ENCODE data around the gene MYO7B. TPM values are rescaled to one million over a fixed set of nuclear protein-coding genes. Genes with fewer than 3 reads are reported as not detected.

MYO7B gene
- total RNA-seq, 2 experiments from 2014 or later, result 0.26 TPM; not detected in 1

GRCh38 chr2:127609818-127610217 lies 74.3 kb downstream of the MYO7B start:
- Mint-ChIP-seq H3K4me3 (no peak overlapping the region), H3K4me1 (no peaks in the 10 kb centered on the region), H3K36me3 (no peaks in the 10 kb centered on the region), H3K27ac (no peak overlapping the region), H3K27me3 (peaks cover 24% of the 10 kb centered on the region), H3K9me3 (ENCODE audit: low read depth) (no peaks in the 10 kb centered on the region)
- DNase-seq, result no peak
- ATAC-seq, result no peak
- CTCF ChIA-PET, result interaction anchor here (1.1 kb wide), 1 partner anchor 40 kb away, joined by 3 read pairs; no protein-coding TSS in a partner anchor

DNA sequence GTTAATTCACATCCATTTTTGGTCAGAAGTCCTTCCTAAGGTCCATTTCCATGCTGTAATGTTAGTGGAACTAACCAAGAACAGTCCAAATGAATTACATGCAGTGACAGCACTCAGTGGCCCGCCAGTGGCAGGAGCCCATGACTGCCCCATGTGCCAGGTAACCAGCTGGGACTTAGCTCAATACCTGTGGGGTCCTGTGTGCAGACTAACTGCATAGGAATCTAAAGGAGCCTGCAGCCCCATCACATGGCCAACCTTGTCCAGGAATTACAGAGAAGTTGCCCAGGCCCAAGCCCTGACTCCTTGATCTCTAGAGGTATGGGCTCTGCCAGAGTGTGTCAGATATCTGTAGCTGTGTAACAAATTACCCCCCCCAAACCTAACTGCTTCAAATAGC lies 75.1 kb downstream of the MYO7B start:
- ATAC-seq (no peak), DNase-seq (no peak)
- no peaks in the 10 kb centered on the region for H3K36me3 Mint-ChIP-seq
- H3K27me3 Mint-ChIP-seq, result peaks cover 30% of the 10 kb centered on the region
- no peaks in the 10 kb centered on the region for H3K4me1 Mint-ChIP-seq
- no peak overlapping the region for H3K27ac Mint-ChIP-seq
- CTCF ChIA-PET, result interaction anchor here (1.1 kb wide), 1 partner anchor 39 kb away, joined by 3 read pairs; no protein-coding TSS in a partner anchor
- H3K4me3 Mint-ChIP-seq, result no peak overlapping the region
- no peaks in the 10 kb centered on the region for H3K9me3 Mint-ChIP-seq (ENCODE audit: low read depth)

- no peak overlapping the region for H3K27ac Mint-ChIP-seq
- ATAC-seq, result no peak
- H3K4me1 Mint-ChIP-seq, result peaks cover 7% of the 10 kb centered on the region
- CTCF ChIA-PET, result no interaction called here
- no peaks in the 10 kb centered on the region for H3K36me3 Mint-ChIP-seq
- H3K27me3 Mint-ChIP-seq, result peaks cover 38% of the 10 kb centered on the region
- H3K9me3 Mint-ChIP-seq (ENCODE audit: low read depth), result no peaks in the 10 kb centered on the region
- H3K4me3 Mint-ChIP-seq, result no peak overlapping the region
- DNase-seq, result no peak
These were observed 75.8 kb downstream of the MYO7B start for GRCh38 chr2:127611076-127611925.

- Mint-ChIP-seq H3K27ac (no peak overlapping the region), H3K4me3 (no peak overlapping the region), H3K4me1 (peaks cover 9% of the 10 kb centered on the region), H3K9me3 (ENCODE audit: low read depth) (no peaks in the 10 kb centered on the region), H3K36me3 (no peaks in the 10 kb centered on the region), H3K27me3 (peaks cover 47% of the 10 kb centered on the region)
- CTCF ChIA-PET, result no interaction called here
- ATAC-seq, result no peak
- DNase-seq, result no peak
These were observed 76.8 kb downstream of the MYO7B start for GRCh38 chr2:127612111-127612822.

GRCh38 chr2:127614246-127614645 lies 78.8 kb downstream of the MYO7B start:
- CTCF ChIA-PET, result interaction anchor here (1.1 kb wide), 1 partner anchor 36 kb away, joined by 6 read pairs; no protein-coding TSS in a partner anchor
- H3K27ac Mint-ChIP-seq, result no peak overlapping the region
- ATAC-seq, result no peak
- no peak for DNase-seq
- no peaks in the 10 kb centered on the region for H3K36me3 Mint-ChIP-seq
- peaks cover 52% of the 10 kb centered on the region for H3K27me3 Mint-ChIP-seq
- no peaks in the 10 kb centered on the region for H3K9me3 Mint-ChIP-seq (ENCODE audit: low read depth)
- H3K4me1 Mint-ChIP-seq, result peaks cover 9% of the 10 kb centered on the region
- no peak overlapping the region for H3K4me3 Mint-ChIP-seq

DNA sequence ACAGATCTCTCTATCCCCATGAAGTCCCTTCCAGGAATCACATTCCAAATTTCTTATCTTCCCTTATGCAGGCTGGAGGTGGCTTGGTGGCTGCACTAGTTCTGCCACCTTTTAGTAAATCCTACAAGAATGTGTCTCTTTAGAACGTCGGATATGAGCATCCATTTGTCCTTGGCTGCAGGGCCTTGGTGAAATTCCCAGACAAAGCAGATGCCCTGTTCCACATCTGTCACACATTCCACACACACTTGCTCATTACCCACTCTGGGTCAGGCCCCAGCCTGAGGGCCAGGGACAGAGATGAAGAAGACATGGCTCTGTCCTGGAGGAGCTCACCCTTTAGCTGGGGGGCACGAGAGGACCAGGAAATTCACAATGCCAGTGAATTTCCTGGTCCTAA lies 79.2 kb downstream of the MYO7B start:
- CTCF ChIA-PET, result interaction anchor here (1.6 kb wide), 1 partner anchor 10 kb away, joined by 5 read pairs; no protein-coding TSS in a partner anchor
- DNase-seq (no peak), ATAC-seq (no peak)
- Mint-ChIP-seq H3K27ac (no peak overlapping the region), H3K36me3 (no peaks in the 10 kb centered on the region), H3K27me3 (peaks cover 49% of the 10 kb centered on the region), H3K4me1 (peaks cover 9% of the 10 kb centered on the region), H3K9me3 (ENCODE audit: low read depth) (no peaks in the 10 kb centered on the region), H3K4me3 (no peak overlapping the region)

DNA sequence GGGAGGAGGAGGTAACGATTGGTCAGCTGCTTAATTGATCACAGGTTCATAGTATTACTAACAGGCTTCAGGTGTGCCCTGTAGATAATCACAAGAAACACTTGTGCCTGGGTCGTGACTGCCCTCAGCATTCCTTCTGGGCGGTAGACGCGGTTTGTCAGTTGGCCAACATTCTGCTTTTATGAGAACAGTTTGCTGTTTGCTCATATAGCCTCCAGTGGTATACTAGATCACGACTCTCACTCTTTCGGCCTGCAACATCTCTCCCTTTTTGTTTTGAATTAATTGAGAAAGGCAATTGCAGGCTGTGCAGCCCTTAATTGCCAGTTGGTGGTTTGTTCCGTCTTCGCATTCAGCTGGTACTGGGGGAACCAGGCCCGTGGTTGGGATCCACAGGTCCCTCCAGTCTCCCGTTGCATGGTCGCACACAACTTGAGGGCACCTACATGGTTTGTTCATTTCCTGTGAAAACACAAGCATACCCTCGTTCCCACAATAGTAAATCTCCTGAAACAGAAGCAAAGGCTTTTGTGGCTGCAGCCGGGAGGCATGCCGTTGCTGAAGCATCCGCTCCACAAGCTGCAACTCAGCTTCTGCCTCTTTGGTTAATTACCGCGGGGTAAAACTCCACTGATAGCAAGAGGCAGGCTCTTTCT lies 80.2 kb downstream of the MYO7B start:
- DNase-seq (no peak), ATAC-seq (no peak)
- H3K9me3 Mint-ChIP-seq (ENCODE audit: low read depth), result no peaks in the 10 kb centered on the region
- H3K36me3 Mint-ChIP-seq, result no peaks in the 10 kb centered on the region
- H3K27ac Mint-ChIP-seq, result no peak overlapping the region
- H3K4me3 Mint-ChIP-seq, result no peak overlapping the region
- H3K27me3 Mint-ChIP-seq, result peaks cover 48% of the 10 kb centered on the region
- H3K4me1 Mint-ChIP-seq, result peaks cover 9% of the 10 kb centered on the region
- CTCF ChIA-PET, result interaction anchor here (0.8 to 1.6 kb wide), 2 partner anchors 9 to 25 kb away, joined by 3 to 5 read pairs; no protein-coding TSS in a partner anchor

DNA sequence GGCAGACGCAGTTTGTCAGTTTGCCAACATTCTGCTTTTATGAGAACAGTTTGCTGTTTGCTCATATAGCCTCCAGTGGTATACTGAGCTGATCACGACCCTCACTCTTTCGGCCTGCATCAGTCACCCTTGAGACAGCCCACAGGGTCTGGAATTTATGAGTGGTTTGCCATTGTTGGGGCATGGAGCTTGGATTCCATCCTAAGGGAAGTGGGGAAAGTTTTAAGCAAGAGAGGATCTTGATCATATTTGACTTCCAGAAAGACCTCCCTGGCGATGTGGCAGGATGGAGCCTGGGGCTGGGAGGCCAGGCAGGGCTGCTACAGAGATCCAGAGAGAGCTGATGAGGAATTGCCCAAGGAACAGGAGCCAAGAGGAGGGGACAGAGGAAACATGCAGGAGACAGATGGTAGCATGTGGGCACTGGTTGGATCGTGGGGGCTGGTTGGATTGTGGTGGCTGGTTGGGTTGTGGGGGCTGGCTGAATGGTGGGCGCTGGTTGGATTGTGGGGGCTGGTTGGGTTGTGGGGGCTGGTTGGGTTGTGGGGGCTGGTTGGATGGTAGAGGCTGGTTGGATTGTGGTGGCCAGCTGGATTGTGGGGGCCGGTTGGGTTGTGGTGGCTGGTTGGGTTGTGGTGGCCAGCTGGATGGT lies 83.2 kb downstream of the MYO7B start:
- no peak overlapping the region for H3K27ac Mint-ChIP-seq
- CTCF ChIA-PET, result no interaction called here

DNA sequence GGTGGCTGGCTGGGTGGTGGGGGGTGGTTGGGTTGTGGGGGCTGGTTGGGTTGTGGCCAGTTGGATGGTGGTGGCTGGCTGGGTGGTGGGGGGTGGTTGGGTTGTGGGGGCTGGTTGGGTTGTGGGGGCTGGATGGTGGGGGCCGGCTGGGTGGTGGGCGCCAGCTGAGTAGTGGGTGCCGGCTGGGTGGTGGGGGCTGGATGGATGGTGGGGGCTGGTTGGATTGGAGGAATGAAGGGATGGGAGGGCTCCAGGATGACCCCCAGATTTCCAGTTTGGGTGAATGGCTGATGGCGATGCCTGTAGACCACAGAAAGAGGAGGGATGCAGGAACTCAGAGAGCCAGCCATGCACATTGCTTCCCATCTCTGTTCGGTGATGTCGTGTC lies 83.7 kb downstream of the MYO7B start:
- no peak overlapping the region for H3K4me3 Mint-ChIP-seq
- no peaks in the 10 kb centered on the region for H3K36me3 Mint-ChIP-seq
- CTCF ChIA-PET, result no interaction called here
- peaks cover 9% of the 10 kb centered on the region for H3K4me1 Mint-ChIP-seq
- H3K27ac Mint-ChIP-seq, result no peak overlapping the region
- no peaks in the 10 kb centered on the region for H3K9me3 Mint-ChIP-seq (ENCODE audit: low read depth)
- DNase-seq (no peak), ATAC-seq (no peak)
- H3K27me3 Mint-ChIP-seq, result peaks cover 34% of the 10 kb centered on the region

More for the DNA sequence above, 83.2 kb downstream of the MYO7B start:
- Mint-ChIP-seq H3K4me3 (no peak overlapping the region), H3K27me3 (peaks cover 38% of the 10 kb centered on the region), H3K4me1 (peaks cover 9% of the 10 kb centered on the region), H3K36me3 (no peaks in the 10 kb centered on the region), H3K9me3 (ENCODE audit: low read depth) (no peaks in the 10 kb centered on the region)
- DNase-seq, result no peak
- ATAC-seq, result no peak

DNA sequence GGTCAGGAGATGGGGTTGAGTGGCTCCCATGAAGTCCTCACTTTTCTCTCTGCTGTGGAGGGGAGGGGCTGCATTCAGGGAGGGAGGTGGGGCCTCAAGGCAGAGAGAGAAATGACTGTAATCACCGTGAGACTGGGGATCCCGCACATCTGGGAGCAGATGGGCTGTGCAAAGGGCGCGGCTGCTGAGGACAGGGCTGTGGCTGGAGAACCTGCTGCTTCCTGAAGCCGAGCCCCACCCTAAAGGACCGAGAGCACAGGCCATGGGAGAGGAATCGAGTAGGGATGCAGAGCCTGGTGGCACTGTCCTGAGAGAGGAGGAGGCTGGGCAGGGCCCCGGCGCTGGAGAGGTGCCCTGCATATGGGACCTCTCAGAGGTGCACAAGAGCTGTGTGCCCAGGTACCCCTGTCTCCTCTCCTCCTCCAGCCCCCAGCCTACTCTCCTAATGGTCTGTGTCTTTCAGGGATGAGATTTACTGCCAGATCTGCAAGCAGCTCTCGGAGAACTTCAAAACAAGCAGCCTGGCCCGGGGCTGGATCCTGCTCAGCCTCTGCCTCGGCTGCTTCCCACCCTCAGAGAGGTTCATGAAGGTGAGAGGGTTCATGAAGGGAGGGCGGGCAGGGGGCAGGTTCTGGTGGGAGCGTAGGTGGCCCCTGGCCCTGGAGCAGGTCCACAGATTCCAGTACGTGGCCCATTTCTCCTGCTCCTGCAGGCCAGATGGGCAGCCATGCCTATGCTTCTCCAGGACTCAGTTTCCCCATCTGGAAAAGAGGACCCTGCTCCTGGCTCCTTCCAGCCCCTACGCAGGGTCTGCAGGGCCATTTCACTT lies 84.6 kb downstream of the MYO7B start:
- H3K4me3 Mint-ChIP-seq, result no peak overlapping the region
- H3K27me3 Mint-ChIP-seq, result peaks cover 25% of the 10 kb centered on the region
- CTCF ChIA-PET, result no interaction called here
- no peaks in the 10 kb centered on the region for H3K9me3 Mint-ChIP-seq (ENCODE audit: low read depth)
- no peak for ATAC-seq
- H3K27ac Mint-ChIP-seq, result no peak overlapping the region
- peaks cover 9% of the 10 kb centered on the region for H3K4me1 Mint-ChIP-seq
- no peak for DNase-seq
- H3K36me3 Mint-ChIP-seq, result no peaks in the 10 kb centered on the region

DNA sequence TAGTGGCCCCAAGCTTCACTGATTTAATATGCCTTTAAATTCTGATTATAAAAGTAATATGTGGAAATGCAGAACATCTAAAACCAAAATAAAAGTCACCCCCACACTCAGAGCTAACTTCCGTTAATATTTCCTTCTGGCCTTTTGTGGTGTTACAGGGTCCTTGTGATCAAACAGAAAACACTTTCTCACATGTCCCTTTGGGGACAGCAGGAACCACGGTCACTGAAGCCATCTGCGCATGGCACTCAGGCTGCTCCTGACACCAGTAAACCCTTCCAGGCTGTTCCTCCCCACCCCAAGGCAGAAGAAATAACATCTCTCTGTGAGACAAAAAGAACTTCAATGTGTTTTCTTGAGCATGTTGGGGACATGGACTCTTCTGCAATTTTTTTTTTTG lies 85.4 kb downstream of the MYO7B start:
- H3K4me3 Mint-ChIP-seq, result no peak overlapping the region

DNA sequence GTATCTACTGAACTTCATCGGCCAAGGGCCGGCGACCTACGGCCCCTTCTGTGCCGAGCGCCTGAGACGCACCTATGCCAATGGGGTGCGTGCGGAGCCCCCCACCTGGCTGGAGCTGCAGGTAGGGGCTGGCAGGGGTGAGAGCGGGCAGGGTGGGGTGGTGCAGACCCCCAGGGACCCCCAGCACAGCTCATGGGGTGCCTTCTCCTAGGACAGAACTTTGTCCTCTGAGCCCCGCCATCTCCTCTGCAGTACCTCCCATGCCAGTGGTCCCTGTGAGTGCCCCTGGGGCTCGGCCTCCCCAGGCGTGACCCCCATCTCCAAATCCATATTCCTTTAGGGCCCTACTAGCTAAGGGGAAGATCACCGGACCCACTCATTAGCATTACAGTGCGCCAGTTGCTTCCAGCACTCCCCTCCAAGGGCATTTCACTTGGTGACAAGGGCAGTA lies 86.5 kb downstream of the MYO7B start:
- no peak for DNase-seq
- H3K9me3 Mint-ChIP-seq (ENCODE audit: low read depth), result no peaks in the 10 kb centered on the region
- no peaks in the 10 kb centered on the region for H3K4me1 Mint-ChIP-seq
- CTCF ChIA-PET, result no interaction called here
- peaks cover 7% of the 10 kb centered on the region for H3K27me3 Mint-ChIP-seq
- H3K27ac Mint-ChIP-seq, result no peak overlapping the region
- no peak overlapping the region for H3K4me3 Mint-ChIP-seq
- no peak for ATAC-seq
- no peaks in the 10 kb centered on the region for H3K36me3 Mint-ChIP-seq

More for the DNA sequence above, 85.4 kb downstream of the MYO7B start:
- H3K9me3 Mint-ChIP-seq (ENCODE audit: low read depth), result no peaks in the 10 kb centered on the region
- peaks cover 18% of the 10 kb centered on the region for H3K27me3 Mint-ChIP-seq
- DNase-seq (no peak), ATAC-seq (no peak)
- H3K27ac Mint-ChIP-seq, result no peak overlapping the region
- no peaks in the 10 kb centered on the region for H3K36me3 Mint-ChIP-seq
- CTCF ChIA-PET, result no interaction called here
- H3K4me1 Mint-ChIP-seq, result peaks cover 7% of the 10 kb centered on the region
